HEK293 (cell line): ENCODE data around the gene SLC25A25.

Source experiments
- CTCF ChIA-PET: fragments of 350-600 bp; formaldehyde crosslinking; extraction: SDS; loops from one replicate; lab custom pipeline; 2021; ENCODE audit warnings: antibody characterized with exemption; lab: Yijun Ruan, JAX
- POLR2A ChIA-PET: fragments of 300-600 bp; formaldehyde crosslinking; extraction: SDS; loops from one replicate; lab custom pipeline; 2020; ENCODE audit warnings: antibody characterized with exemption, inconsistent platforms; lab: Yijun Ruan, JAX
- H3K27ac ChIP-seq: fragments of 200-500 bp; sonication (Bioruptor generic); 2 replicates; pipeline ENCODE4 v1.5.1; 2014; ENCODE audit warnings: low read depth, low read length, control low read depth, inconsistent platforms; ENCODE audit errors: extremely low read depth
- H3K36me3 ChIP-seq, 2 experiments: fragments of 200-500 bp in 1 of 2; sonication (Bioruptor generic) in 1 of 2; 1 replicate in 1 of 2; 2 replicates in 1 of 2; pipeline ENCODE4 v1.5.1; 2014 to 2017; ENCODE audit warnings: inconsistent platforms in 2 of 2, low read length in 2 of 2; ENCODE audit not compliant: control insufficient read depth in 2 of 2, insufficient read depth in 1 of 2
- H3K4me1 ChIP-seq: fragments of 200-500 bp; sonication (Bioruptor generic); 2 replicates; pipeline ENCODE4 v1.5.1; 2014; ENCODE audit warnings: mild to moderate bottlenecking, low read length, inconsistent platforms; ENCODE audit not compliant: control insufficient read depth, insufficient read depth
- H3K4me3 ChIP-seq: 2 replicates; pipeline ENCODE4 v1.5.1; 2011; ENCODE audit warnings: low read depth, mild to moderate bottlenecking, control low read depth, low read length, moderate library complexity
- H3K9me3 ChIP-seq: fragments of 200-500 bp; sonication (Bioruptor generic); 2 replicates; pipeline ENCODE4 v1.5.1; 2014; ENCODE audit warnings: low read depth, low read length, inconsistent platforms; ENCODE audit not compliant: control insufficient read depth, insufficient read depth
- BCL11B ChIP-seq: fragments of 450-650 bp; formaldehyde crosslinking; IDR thresholded peaks from 2 replicates; pipeline ENCODE4 v1.5.1; 2016; ENCODE audit warnings: low read depth, missing biosample characterization, missing genetic modification characterization
- FEZF1 ChIP-seq: fragments of 450-650 bp; formaldehyde crosslinking; IDR thresholded peaks from 2 replicates; pipeline ENCODE4 v1.5.1; 2016; ENCODE audit warnings: missing biosample characterization, missing genetic modification characterization
- GLIS1 ChIP-seq: fragments of 450-650 bp; formaldehyde crosslinking; IDR thresholded peaks from 2 replicates; pipeline ENCODE4 v1.5.1; 2016; ENCODE audit warnings: missing biosample characterization, missing genetic modification characterization
- KLF1 ChIP-seq: fragments of 450-650 bp; formaldehyde crosslinking; IDR thresholded peaks from 2 replicates; pipeline ENCODE4 v1.5.1; 2016; ENCODE audit warnings: missing biosample characterization, missing genetic modification characterization
- KLF9 ChIP-seq: fragments of 450-650 bp; formaldehyde crosslinking; IDR thresholded peaks from 2 replicates; pipeline ENCODE4 v1.5.1; 2016; ENCODE audit warnings: missing biosample characterization, missing genetic modification characterization, low read depth
- OSR2 ChIP-seq: fragments of 450-650 bp; formaldehyde crosslinking; IDR thresholded peaks from 2 replicates; pipeline ENCODE4 v1.5.1; 2016; ENCODE audit warnings: missing biosample characterization, missing genetic modification characterization
- SCRT2 ChIP-seq: fragments of 450-650 bp; formaldehyde crosslinking; IDR thresholded peaks from 2 replicates; pipeline ENCODE4 v1.5.1; 2016; ENCODE audit warnings: missing biosample characterization, missing genetic modification characterization
- TCF7L2 ChIP-seq: IDR thresholded peaks from 2 replicates; pipeline ENCODE4 v1.6.1; 2011; ENCODE audit warnings: low read depth, mild to moderate bottlenecking, inconsistent platforms, low read length, moderate library complexity, borderline replicate concordance
- WT1 ChIP-seq: fragments of 450-650 bp; formaldehyde crosslinking; IDR thresholded peaks from 2 replicates; pipeline ENCODE4 v1.5.1; 2016; ENCODE audit warnings: missing biosample characterization, missing genetic modification characterization
- ZIC2 ChIP-seq: fragments of 450-650 bp; formaldehyde crosslinking; IDR thresholded peaks from 2 replicates; pipeline ENCODE4 v1.5.1; 2016; ENCODE audit warnings: missing biosample characterization, missing genetic modification characterization
- ZNF10 ChIP-seq: fragments of 450-650 bp; formaldehyde crosslinking; IDR thresholded peaks from 2 replicates; pipeline ENCODE4 v1.5.1; 2017; ENCODE audit warnings: missing biosample characterization, missing genetic modification characterization
- ZNF292 ChIP-seq: fragments of 450-650 bp; formaldehyde crosslinking; IDR thresholded peaks from 2 replicates; pipeline ENCODE4 v1.5.1; 2016; ENCODE audit warnings: low read depth, missing biosample characterization, missing genetic modification characterization, borderline replicate concordance
- ZNF677 ChIP-seq: fragments of 450-650 bp; IDR thresholded peaks from 2 replicates; pipeline ENCODE4 v1.5.0; 2018; ENCODE audit warnings: missing biosample characterization, mild to moderate bottlenecking, missing genetic modification characterization, moderate library complexity
- ZNF768 ChIP-seq: fragments of 450-650 bp; formaldehyde crosslinking; IDR thresholded peaks from 2 replicates; pipeline ENCODE4 v1.5.1; 2018; ENCODE audit warnings: missing biosample characterization, mild to moderate bottlenecking, missing genetic modification characterization
- ZNF776 ChIP-seq: fragments of 450-650 bp; formaldehyde crosslinking; IDR thresholded peaks from 2 replicates; pipeline ENCODE4 v1.5.0; 2017; ENCODE audit warnings: missing biosample characterization, missing genetic modification characterization, borderline replicate concordance
- ZNF830 ChIP-seq: fragments of 450-650 bp; IDR thresholded peaks from 2 replicates; pipeline ENCODE4 v1.5.0; 2018; ENCODE audit warnings: missing biosample characterization, missing genetic modification characterization, low read depth, mild to moderate bottlenecking, moderate library complexity
- TF ChIP-seq, protein P1 (sequence below): fragments of 450-650 bp; formaldehyde crosslinking; IDR thresholded peaks from 2 replicates; pipeline ENCODE4 v1.5.0; 2017; ENCODE audit warnings: missing biosample characterization, missing genetic modification characterization, borderline replicate concordance
- TF ChIP-seq, protein P2 (sequence below): fragments of 450-650 bp; formaldehyde crosslinking; IDR thresholded peaks from 2 replicates; pipeline ENCODE4 v1.5.1; 2016; ENCODE audit warnings: missing biosample characterization, missing genetic modification characterization
- TF ChIP-seq, protein P3 (sequence below): fragments of 450-650 bp; formaldehyde crosslinking; IDR thresholded peaks from 2 replicates; pipeline ENCODE4 v1.5.1; 2016; ENCODE audit warnings: missing biosample characterization, missing genetic modification characterization
- TF ChIP-seq, protein P4 (sequence below): fragments of 450-650 bp; formaldehyde crosslinking; IDR thresholded peaks from 2 replicates; pipeline ENCODE4 v1.5.1; 2016; ENCODE audit warnings: missing biosample characterization, missing genetic modification characterization
- TF ChIP-seq, protein P5 (sequence below): fragments of 450-650 bp; formaldehyde crosslinking; IDR thresholded peaks from 2 replicates; pipeline ENCODE4 v1.5.1; 2016; ENCODE audit warnings: missing biosample characterization, missing genetic modification characterization

The SLC25A25 gene

DNA sequence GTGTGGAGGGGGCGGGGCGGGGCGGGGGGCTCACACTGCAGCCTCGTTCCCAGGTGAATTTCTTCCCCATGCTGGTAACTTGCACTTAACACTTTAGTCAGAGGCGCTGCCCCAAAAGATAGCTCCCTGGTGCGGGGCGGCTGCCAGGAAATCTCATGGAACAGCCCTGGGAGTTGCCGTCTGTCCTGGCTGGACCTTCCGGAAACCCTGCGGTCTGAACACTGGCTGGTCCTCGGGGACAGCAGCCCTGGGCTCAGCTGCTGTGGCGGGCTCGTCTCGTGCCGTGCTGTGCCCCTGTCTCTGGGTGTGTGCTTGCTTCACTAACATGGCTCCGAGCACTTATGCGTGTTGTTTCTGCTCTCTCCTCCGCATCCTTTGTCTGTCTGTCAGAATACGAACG is 33.7 kb downstream of the SLC25A25 start (continued):
- TF ChIP-seq, protein P1, sequence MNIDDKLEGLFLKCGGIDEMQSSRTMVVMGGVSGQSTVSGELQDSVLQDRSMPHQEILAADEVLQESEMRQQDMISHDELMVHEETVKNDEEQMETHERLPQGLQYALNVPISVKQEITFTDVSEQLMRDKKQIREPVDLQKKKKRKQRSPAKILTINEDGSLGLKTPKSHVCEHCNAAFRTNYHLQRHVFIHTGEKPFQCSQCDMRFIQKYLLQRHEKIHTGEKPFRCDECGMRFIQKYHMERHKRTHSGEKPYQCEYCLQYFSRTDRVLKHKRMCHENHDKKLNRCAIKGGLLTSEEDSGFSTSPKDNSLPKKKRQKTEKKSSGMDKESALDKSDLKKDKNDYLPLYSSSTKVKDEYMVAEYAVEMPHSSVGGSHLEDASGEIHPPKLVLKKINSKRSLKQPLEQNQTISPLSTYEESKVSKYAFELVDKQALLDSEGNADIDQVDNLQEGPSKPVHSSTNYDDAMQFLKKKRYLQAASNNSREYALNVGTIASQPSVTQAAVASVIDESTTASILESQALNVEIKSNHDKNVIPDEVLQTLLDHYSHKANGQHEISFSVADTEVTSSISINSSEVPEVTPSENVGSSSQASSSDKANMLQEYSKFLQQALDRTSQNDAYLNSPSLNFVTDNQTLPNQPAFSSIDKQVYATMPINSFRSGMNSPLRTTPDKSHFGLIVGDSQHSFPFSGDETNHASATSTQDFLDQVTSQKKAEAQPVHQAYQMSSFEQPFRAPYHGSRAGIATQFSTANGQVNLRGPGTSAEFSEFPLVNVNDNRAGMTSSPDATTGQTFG (tag by site-specific recombination), result no peak
- TF ChIP-seq BCL11B (tag by site-specific recombination), result no peak
- no peak for TF ChIP-seq KLF9 (tag by site-specific recombination)

DNA sequence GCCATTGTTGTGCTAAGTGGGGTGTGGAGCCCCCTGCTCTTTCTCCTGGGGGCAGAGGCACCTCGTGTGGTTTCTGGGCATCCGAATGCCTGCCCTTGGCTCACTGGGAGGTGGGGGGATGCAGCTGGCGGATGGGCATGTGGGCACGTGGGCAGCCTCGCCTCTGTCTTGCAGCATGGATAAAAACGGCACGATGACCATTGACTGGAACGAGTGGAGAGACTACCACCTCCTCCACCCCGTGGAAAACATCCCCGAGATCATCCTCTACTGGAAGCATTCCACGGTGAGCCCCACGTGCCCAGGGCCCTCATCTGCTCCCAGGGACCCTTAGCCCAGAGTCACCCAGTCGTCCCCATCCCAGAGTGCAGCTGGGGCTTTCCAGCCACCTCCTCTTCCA is 34.2 kb downstream of the SLC25A25 start:
- Histone ChIP-seq H3K9me3 (no peaks in the 10 kb centered on the region), H3K36me3 (peaks cover 0 to 60% of the 10 kb centered on the region in 2 experiments; a peak in 2 of 3 replicates), H3K4me3 (no peak overlapping the region), H3K27ac (no peak overlapping the region), H3K4me1 (0 out of 2 replicates have a peak, but pooled peaks cover 4% of the 10 kb centered on the region)
- CTCF ChIA-PET, result interaction anchor here (0.9 to 8.0 kb wide), 2 partner anchors 14 to 159 kb away, joined by 5 to 88 read pairs; no protein-coding TSS in a partner anchor
- POLR2A ChIA-PET, result no interaction called here
- TF ChIP-seq KLF1 (tag by site-specific recombination) (no peak), ZNF10 (no peak), ZNF830 (tag by site-specific recombination) (no peak), WT1 (no peak), TCF7L2 (no peak)
- TF ChIP-seq, protein P2, sequence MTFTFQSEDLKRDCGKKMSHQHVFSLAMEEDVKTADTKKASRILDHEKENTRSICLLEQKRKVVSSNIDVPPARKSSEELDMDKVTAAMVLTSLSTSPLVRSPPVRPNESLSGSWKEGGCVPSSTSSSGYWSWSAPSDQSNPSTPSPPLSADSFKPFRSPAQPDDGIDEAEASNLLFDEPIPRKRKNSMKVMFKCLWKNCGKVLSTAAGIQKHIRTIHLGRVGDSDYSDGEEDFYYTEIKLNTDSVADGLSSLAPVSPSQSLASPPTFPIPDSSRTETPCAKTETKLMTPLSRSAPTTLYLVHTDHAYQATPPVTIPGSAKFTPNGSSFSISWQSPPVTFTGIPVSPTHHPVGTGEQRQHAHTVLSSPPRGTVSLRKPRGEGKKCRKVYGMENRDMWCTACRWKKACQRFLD (tag by site-specific recombination), result no peak

DNA sequence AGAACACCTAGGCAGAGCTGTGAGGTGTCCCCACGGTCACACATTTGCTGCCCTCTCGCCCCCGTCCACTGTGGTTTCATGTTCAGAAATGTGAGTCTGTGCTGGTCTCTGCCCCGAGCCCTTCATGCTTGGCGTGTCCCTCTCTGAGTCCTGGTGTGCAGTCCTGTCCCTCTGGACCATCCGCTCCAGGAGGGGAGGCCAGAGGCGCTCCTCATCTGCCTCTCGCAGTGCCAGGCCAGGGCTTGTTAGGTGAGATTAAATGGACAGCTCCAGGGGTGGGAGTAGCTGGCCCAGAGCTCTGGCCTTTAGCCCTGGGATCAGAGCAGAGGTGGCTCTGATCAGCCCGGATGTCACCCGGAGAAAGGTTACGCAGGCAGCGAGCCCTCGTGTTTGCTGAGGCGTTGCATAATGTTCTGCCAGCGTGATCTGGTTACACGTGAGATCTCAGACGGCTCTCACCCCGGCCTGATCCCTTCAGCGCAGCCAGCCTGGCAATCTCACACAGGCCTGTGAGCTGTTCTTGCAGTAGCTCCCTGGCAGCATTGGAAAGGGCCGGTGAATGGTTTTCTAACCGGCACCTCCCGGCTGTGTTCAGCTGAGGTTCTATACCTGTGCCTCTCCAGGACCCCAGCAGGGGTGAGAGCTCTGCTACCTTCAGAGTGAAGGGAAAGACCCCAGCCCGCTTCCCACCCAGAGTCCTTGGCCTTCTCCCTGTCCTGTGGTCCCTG is 35.0 kb downstream of the SLC25A25 start:
- Histone ChIP-seq H3K9me3 (no peaks in the 10 kb centered on the region), H3K4me3 (no peak overlapping the region), H3K4me1 (no peaks in the 10 kb centered on the region)
- CTCF ChIA-PET, result interaction anchor here (0.9 to 8.0 kb wide), 2 partner anchors 14 to 160 kb away, joined by 5 to 88 read pairs; no protein-coding TSS in a partner anchor
- no peak for TF ChIP-seq ZNF768 (tag by site-specific recombination)
- TF ChIP-seq ZNF677, result no peak
- TF ChIP-seq, all 188 proteins: peak for 0
- H3K27ac ChIP-seq, result no peak overlapping the region
- peaks cover 0 to 68% of the 10 kb centered on the region in 2 experiments; a peak in 2 of 3 replicates for H3K36me3 ChIP-seq
- POLR2A ChIA-PET, result no interaction called here

DNA sequence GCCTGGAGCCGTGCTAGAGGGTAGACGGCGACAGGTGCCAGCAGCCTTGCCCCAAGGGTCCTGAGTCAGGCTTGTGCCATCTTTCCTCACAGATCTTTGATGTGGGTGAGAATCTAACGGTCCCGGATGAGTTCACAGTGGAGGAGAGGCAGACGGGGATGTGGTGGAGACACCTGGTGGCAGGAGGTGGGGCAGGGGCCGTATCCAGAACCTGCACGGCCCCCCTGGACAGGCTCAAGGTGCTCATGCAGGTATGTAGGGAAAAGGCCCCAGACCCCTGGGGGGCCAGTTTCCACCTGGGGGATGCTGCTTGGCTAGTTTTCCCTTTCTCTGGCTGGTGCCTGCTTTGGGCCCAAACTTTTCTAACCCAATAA is 35.5 kb downstream of the SLC25A25 start:
- no peak overlapping the region for H3K4me3 ChIP-seq
- peaks cover 0 to 72% of the 10 kb centered on the region in 2 experiments; a peak in 2 of 3 replicates for H3K36me3 ChIP-seq
- no peaks in the 10 kb centered on the region for H3K9me3 ChIP-seq
- ChIA-PET POLR2A (no interaction called here), CTCF (interaction anchor here (0.7 to 8.0 kb wide), 2 partner anchors 9 to 13 kb away, joined by 3 to 88 read pairs; no protein-coding TSS in a partner anchor)
- H3K4me1 ChIP-seq, result no peaks in the 10 kb centered on the region
- no peak overlapping the region for H3K27ac ChIP-seq
- TF ChIP-seq, protein P3, sequence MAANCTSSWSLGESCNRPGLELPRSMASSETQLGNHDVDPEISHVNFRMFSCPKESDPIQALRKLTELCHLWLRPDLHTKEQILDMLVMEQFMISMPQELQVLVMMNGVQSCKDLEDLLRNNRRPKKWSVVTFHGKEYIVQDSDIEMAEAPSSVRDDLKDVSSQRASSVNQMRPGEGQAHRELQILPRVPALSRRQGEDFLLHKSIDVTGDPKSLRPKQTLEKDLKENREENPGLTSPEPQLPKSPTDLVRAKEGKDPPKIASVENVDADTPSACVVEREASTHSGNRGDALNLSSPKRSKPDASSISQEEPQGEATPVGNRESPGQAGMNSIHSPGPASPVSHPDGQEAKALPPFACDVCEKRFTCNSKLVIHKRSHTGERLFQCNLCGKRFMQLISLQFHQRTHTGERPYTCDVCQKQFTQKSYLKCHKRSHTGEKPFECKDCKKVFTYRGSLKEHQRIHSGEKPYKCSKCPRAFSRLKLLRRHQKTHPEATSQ (tag by site-specific recombination), result no peak
- TF ChIP-seq GLIS1 (tag by site-specific recombination) (0 out of 2 replicates have a peak, but pooled peaks have one; percentile 20), ZIC2 (tag by site-specific recombination) (no peak), ZNF776 (no peak), BCL11B (tag by site-specific recombination) (no peak), ZNF292 (tag by site-specific recombination) (no peak), FEZF1 (no peak), SCRT2 (tag by site-specific recombination) (peak; percentile 53), OSR2 (tag by site-specific recombination) (no peak)
- TF ChIP-seq, protein P4, sequence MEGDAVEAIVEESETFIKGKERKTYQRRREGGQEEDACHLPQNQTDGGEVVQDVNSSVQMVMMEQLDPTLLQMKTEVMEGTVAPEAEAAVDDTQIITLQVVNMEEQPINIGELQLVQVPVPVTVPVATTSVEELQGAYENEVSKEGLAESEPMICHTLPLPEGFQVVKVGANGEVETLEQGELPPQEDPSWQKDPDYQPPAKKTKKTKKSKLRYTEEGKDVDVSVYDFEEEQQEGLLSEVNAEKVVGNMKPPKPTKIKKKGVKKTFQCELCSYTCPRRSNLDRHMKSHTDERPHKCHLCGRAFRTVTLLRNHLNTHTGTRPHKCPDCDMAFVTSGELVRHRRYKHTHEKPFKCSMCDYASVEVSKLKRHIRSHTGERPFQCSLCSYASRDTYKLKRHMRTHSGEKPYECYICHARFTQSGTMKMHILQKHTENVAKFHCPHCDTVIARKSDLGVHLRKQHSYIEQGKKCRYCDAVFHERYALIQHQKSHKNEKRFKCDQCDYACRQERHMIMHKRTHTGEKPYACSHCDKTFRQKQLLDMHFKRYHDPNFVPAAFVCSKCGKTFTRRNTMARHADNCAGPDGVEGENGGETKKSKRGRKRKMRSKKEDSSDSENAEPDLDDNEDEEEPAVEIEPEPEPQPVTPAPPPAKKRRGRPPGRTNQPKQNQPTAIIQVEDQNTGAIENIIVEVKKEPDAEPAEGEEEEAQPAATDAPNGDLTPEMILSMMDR (tag by site-specific recombination), result 0 out of 2 replicates have a peak, but pooled peaks have one; percentile 33
- TF ChIP-seq, protein P5, sequence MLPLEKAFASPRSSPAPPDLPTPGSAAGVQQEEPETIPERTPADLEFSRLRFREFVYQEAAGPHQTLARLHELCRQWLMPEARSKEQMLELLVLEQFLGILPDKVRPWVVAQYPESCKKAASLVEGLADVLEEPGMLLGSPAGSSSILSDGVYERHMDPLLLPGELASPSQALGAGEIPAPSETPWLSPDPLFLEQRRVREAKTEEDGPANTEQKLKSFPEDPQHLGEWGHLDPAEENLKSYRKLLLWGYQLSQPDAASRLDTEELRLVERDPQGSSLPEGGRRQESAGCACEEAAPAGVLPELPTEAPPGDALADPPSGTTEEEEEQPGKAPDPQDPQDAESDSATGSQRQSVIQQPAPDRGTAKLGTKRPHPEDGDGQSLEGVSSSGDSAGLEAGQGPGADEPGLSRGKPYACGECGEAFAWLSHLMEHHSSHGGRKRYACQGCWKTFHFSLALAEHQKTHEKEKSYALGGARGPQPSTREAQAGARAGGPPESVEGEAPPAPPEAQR (tag by site-specific recombination), result no peak
